Adipocyte (in vitro differentiated cells): ENCODE data around the gene TTC7B.
A peak's percentile ranks its signal among the peaks of the same experiment; 100 is the strongest.

Experiments
- DNase-seq: peaks from one replicate; pipeline ENCODE4 v3.0.0-alpha.2; 2015; ENCODE audit warnings: low read depth
- H3K27me3 ChIP-seq: replicated peaks from 2 replicates; pipeline ENCODE4 v1.7.0; 2013; ENCODE audit warnings: mild to moderate bottlenecking, low read length, moderate library complexity; ENCODE audit not compliant: control insufficient read depth, insufficient read depth
- H3K36me3 ChIP-seq: 2 replicates; pipeline ENCODE4 v1.7.0; 2013; ENCODE audit warnings: low read length, mild to moderate bottlenecking, moderate library complexity; ENCODE audit not compliant: control insufficient read depth, insufficient read depth, severe bottlenecking
- H3K4me1 ChIP-seq: 2 replicates; pipeline ENCODE4 v1.7.0; 2013; ENCODE audit warnings: mild to moderate bottlenecking, low read length, moderate library complexity; ENCODE audit not compliant: control insufficient read depth, insufficient read depth
- H3K4me3 ChIP-seq: 2 replicates; pipeline ENCODE4 v1.7.0; 2013; ENCODE audit warnings: mild to moderate bottlenecking, low read length, moderate library complexity
- H3K9ac ChIP-seq: 2 replicates; pipeline ENCODE4 v1.7.0; 2013; ENCODE audit warnings: mild to moderate bottlenecking, low read length, moderate library complexity
- H3K9me3 ChIP-seq: 2 replicates; pipeline ENCODE4 v1.7.0; 2013; ENCODE audit warnings: mild to moderate bottlenecking, low read length, moderate library complexity; ENCODE audit not compliant: control insufficient read depth

Gene TTC7B

GRCh38 chr14:90813442-90813841 is 2.8 kb downstream of the TTC7B start:
- no peaks in the 10 kb centered on the region for H3K36me3 ChIP-seq
- peaks cover 7% of the 10 kb centered on the region for H3K27me3 ChIP-seq
- no peaks in the 10 kb centered on the region for H3K9me3 ChIP-seq
- H3K9ac ChIP-seq, result no peak overlapping the region
- DNase-seq, result no peak
- no peak overlapping the region for H3K4me3 ChIP-seq
- peaks cover 15% of the 10 kb centered on the region for H3K4me1 ChIP-seq

GRCh38 chr14:90812109-90812508 is 4.1 kb downstream of the TTC7B start:
- Histone ChIP-seq H3K9me3 (no peaks in the 10 kb centered on the region), H3K36me3 (no peaks in the 10 kb centered on the region), H3K9ac (no peak overlapping the region), H3K27me3 (no peaks in the 10 kb centered on the region), H3K4me1 (peaks cover 25% of the 10 kb centered on the region), H3K4me3 (no peak overlapping the region)
- DNase-seq, result no peak

- Histone ChIP-seq H3K9ac (no peak overlapping the region), H3K9me3 (no peaks in the 10 kb centered on the region), H3K4me1 (peaks cover 30% of the 10 kb centered on the region), H3K4me3 (no peak overlapping the region), H3K27me3 (no peaks in the 10 kb centered on the region), H3K36me3 (no peaks in the 10 kb centered on the region)
- DNase-seq, result no peak
Observed at GRCh38 chr14:90811641-90812040, 4.6 kb downstream of the TTC7B start.

GRCh38 chr14:90810806-90811205 is 5.4 kb downstream of the TTC7B start:
- Histone ChIP-seq H3K4me1 (peaks cover 38% of the 10 kb centered on the region), H3K9me3 (no peaks in the 10 kb centered on the region), H3K9ac (no peak overlapping the region), H3K27me3 (no peaks in the 10 kb centered on the region), H3K36me3 (no peaks in the 10 kb centered on the region), H3K4me3 (no peak overlapping the region)
- no peak for DNase-seq

GRCh38 chr14:90809530-90810312 is 6.5 kb downstream of the TTC7B start:
- DNase-seq, result no peak
- no peak overlapping the region for H3K4me3 ChIP-seq
- no peaks in the 10 kb centered on the region for H3K27me3 ChIP-seq
- H3K9me3 ChIP-seq, result no peaks in the 10 kb centered on the region
- no peak overlapping the region for H3K9ac ChIP-seq
- no peaks in the 10 kb centered on the region for H3K36me3 ChIP-seq
- H3K4me1 ChIP-seq, result peaks cover 32% of the 10 kb centered on the region

- Histone ChIP-seq H3K9ac (no peak overlapping the region), H3K36me3 (no peaks in the 10 kb centered on the region), H3K4me1 (peaks cover 32% of the 10 kb centered on the region), H3K9me3 (no peaks in the 10 kb centered on the region), H3K27me3 (no peaks in the 10 kb centered on the region), H3K4me3 (no peak overlapping the region)
- DNase-seq, result no peak
Observed at GRCh38 chr14:90808759-90809529, 7.3 kb downstream of the TTC7B start.

- no peaks in the 10 kb centered on the region for H3K36me3 ChIP-seq
- DNase-seq, result no peak
- no peaks in the 10 kb centered on the region for H3K9me3 ChIP-seq
- H3K27me3 ChIP-seq, result no peaks in the 10 kb centered on the region
- peak overlapping the region; percentile 46 for H3K9ac ChIP-seq
- no peak overlapping the region for H3K4me3 ChIP-seq
- H3K4me1 ChIP-seq, result peaks cover 46% of the 10 kb centered on the region
Observed at GRCh38 chr14:90807060-90807459, 9.2 kb downstream of the TTC7B start.

GRCh38 chr14:90805662-90806540 is 10.3 kb downstream of the TTC7B start:
- Histone ChIP-seq H3K27me3 (no peaks in the 10 kb centered on the region), H3K4me1 (peaks cover 54% of the 10 kb centered on the region), H3K9ac (peak overlapping the region; percentile 55), H3K9me3 (no peaks in the 10 kb centered on the region), H3K4me3 (no peak overlapping the region), H3K36me3 (no peaks in the 10 kb centered on the region)
- DNase-seq, result no peak

- Histone ChIP-seq H3K9me3 (no peaks in the 10 kb centered on the region), H3K36me3 (no peaks in the 10 kb centered on the region), H3K27me3 (no peaks in the 10 kb centered on the region), H3K9ac (no peak overlapping the region), H3K4me1 (peaks cover 54% of the 10 kb centered on the region), H3K4me3 (no peak overlapping the region)
- DNase-seq, result no peak
Observed at GRCh38 chr14:90805084-90805391, 11.2 kb downstream of the TTC7B start.

- H3K4me3 ChIP-seq, result no peak overlapping the region
- no peak overlapping the region for H3K9ac ChIP-seq
- peaks cover 54% of the 10 kb centered on the region for H3K4me1 ChIP-seq
- DNase-seq, result no peak
- H3K36me3 ChIP-seq, result no peaks in the 10 kb centered on the region
- H3K27me3 ChIP-seq, result no peaks in the 10 kb centered on the region
- no peaks in the 10 kb centered on the region for H3K9me3 ChIP-seq
Observed at GRCh38 chr14:90804292-90805083, 11.7 kb downstream of the TTC7B start.
